GM18520 (cell line): ENCODE results near the gene FNBP1.
"Not testable (repeated sequence)": the region's sequence is repeated elsewhere in the genome, so short reads cannot be mapped to it uniquely, and the experiment has no call there.

Experiments
- ATAC-seq: cut with Tn5 transposase; IDR thresholded peaks from one replicate; pipeline ENCODE4 v1.9.1; 2021; ENCODE audit not compliant: unreplicated experiment

FNBP1 gene

GRCh38 chr9:129995409-129996160 lies 47.4 kb downstream of the FNBP1 start:
- ATAC-seq = no peak

DNA sequence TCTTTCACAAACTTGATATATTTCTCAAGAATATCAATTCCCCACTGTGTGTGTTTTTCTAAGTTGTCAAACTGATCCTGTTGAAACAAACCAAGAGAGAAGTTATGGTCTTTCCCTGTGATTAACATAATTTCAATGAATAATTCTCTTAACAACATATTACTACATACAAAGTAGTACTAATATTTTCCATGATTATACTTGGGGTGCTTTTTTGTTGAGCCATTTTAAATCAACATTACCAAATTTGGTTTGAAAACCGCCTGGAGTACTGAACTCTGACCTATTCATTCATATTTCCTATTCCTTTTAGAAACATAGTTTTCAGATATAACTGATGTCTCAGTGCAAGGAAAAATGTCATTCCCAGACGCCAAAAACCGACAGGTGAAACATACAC lies 48.1 kb downstream of the FNBP1 start:
- no peak for ATAC-seq

- not testable (repeated sequence) for ATAC-seq
These were observed 51.9 kb downstream of the FNBP1 start for GRCh38 chr9:129991139-129991538.

GRCh38 chr9:129990269-129991010 lies 52.5 kb downstream of the FNBP1 start:
- ATAC-seq = no peak

- ATAC-seq = no peak
These were observed 53.2 kb downstream of the FNBP1 start for GRCh38 chr9:129989740-129990139.

- no peak for ATAC-seq
These were observed 53.7 kb downstream of the FNBP1 start for GRCh38 chr9:129989362-129989708.

DNA sequence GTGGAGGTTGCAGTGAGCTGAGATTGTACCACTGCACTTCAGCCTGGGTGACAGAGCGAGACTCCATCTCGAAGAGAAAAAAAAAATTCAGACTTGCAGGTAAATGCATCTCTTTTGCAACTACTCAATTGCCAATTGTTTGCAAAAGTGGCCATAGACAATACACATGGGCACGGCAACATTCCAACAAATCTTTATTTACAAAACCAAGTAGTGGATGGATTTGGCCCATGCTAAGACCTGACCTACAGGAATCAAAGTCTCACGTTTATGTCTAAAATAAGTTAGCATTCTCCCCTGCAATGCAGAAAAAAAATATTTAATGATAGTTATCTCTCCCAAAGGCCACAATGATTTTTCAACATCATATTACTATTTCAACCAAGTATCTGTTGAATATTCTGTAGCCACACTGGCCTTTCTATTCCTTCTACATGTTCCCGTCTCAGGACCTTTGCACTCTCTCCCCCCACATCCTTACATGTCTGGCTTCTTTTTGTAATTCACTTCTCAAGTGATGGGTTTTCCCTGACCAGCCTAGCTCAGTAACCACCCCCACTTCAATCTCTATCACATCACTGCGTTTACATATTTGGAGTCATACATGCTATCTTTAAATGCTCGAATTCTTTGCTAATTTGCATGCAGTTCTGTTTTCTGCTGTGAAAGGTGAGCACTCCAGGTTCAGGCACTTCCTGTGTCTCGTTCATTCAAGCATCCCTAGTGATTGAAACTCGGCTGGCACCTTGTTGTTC lies 54.2 kb downstream of the FNBP1 start:
- peak; percentile 62 for ATAC-seq

- ATAC-seq = no peak
These were observed 55.0 kb downstream of the FNBP1 start for GRCh38 chr9:129987941-129988340.

GRCh38 chr9:129987047-129987446 lies 55.9 kb downstream of the FNBP1 start:
- ATAC-seq = no peak

GRCh38 chr9:129984589-129984988 lies 58.4 kb downstream of the FNBP1 start:
- not testable (repeated sequence) for ATAC-seq

GRCh38 chr9:129983891-129984290 lies 59.1 kb downstream of the FNBP1 start:
- no peak for ATAC-seq

DNA sequence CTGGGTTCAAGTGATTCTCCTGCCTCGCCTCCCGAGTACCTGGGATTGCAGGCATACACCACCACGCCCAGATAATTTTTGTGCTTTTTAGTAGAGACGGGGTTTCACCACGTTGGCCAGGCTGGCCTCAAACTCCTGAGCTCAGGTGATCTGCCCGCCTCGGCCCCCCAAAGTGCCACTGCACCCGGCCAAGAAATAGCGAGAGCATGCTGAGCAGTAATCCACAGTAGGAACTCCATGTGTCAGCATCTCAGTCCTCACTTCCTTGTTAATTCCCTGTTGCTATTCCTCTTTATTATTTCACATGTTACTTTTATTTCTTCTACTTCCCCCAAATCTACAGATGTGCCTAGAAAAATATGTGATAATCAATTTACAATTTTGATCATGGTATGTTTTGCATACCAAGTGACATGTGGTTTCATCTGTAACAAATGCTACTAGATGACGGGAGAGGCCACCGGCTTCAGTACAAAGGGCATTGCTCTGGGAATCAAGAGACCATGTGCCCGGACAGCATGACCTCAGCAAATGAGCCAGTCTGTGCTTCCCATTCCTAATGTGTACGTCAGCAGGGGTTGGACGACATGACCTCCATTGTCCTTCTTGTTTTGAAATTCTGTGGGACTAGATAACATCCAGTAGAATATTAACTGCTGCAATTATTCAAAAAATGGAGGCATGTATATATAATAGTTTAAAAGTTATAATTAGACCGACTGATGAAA lies 61.6 kb downstream of the FNBP1 start:
- ATAC-seq = no peak

GRCh38 chr9:129980224-129980623 lies 62.8 kb downstream of the FNBP1 start:
- not testable (repeated sequence) for ATAC-seq

DNA sequence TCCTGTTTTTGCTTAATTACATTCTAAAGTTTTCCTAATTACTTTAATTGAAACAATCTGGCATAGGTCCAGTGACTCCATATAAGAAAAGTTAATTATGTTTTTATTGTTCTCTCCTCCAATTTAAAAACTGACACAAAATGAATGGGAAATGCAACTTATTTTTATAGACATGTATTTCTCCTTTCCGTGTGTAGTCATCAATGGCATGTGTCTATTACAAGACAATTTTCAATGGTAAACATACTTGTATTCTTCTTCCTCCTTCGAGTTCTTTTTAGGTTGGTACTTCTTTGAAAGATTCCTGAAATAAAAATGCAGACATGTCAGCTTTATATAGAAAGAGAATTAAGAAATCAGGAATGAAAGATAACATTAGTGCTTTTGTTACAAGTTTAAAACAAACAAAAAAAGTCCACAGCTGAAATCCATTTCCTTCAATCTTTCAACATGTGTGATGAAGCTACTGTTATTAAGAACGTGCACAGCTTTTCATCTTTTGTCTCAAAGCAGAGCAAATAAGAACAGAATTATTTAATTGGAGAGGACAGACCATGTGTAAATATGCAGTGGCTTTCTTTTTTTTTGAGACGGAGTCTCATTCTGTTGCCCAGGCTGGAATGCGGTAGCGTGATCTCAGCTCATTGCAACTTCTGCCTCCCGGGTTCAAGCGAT lies 63.8 kb downstream of the FNBP1 start:
- no peak for ATAC-seq

GRCh38 chr9:129972816-129973215 lies 70.2 kb downstream of the FNBP1 start:
- ATAC-seq = no peak

GRCh38 chr9:129968690-129969485 lies 74.1 kb downstream of the FNBP1 start:
- no peak for ATAC-seq

- no peak for ATAC-seq
These were observed 77.9 kb downstream of the FNBP1 start for GRCh38 chr9:129964901-129965734.

DNA sequence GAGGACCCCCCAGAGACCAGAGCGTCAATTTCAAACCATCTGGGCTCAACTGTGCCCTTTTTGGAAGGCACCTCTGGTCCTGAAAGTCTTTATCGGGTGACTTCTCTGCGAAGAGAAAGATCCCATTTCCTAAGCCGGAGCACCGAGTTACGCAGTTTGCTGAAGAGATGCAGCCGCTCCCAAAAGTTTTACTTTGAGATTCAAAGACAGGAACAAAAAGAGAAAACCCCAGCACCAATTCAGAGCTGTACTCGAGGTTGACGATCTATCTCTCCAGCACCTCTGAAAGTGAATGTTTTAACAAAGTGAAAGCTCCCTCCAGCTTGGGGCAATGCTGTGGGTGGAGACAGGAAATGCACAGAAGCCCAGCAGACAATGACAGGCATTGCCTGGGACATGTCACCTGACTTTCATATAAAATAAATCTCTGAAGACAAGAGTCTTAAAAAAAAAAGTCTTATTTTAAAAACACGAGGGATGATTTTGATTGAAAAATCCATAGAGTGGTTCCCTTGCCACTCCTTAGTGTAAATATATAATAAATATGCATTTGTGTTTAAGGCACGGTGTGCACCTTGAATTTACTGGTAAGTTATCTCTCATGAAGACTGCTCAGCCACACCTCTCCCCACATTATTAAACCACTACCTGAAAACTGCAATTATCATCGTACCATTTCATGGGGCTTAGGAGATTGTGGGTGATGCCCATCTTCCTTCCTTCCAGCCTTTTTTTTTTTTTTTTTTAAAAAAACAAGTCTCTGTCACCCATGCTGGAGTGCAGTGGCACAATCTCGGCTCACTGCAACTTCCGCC lies 79.9 kb downstream of the FNBP1 start:
- no peak for ATAC-seq
